Smooth muscle cell (in vitro differentiated cells): ENCODE results near the gene LHFPL3. TPM values are rescaled to one million over a fixed set of nuclear protein-coding genes. Genes with fewer than 3 reads are reported as not detected.

Source experiments
- DNase-seq: peaks from one replicate; lab custom pipeline; 2025; ENCODE audit not compliant: unreplicated experiment; lab: John Stamatoyannopoulos, UW
- H2AFZ ChIP-seq: fragments of 200-600 bp; sonication (generic); 2 replicates; pipeline ENCODE4 v1.6.0; 2016; ENCODE audit warnings: antibody characterized with exemption, low read depth, mild to moderate bottlenecking
- H3F3A ChIP-seq: fragments of 200-600 bp; sonication (generic); 2 replicates; pipeline ENCODE4 v1.6.0; 2017; ENCODE audit warnings: antibody characterized with exemption, low read depth
- H3K27ac ChIP-seq: fragments of 200-600 bp; sonication (generic); 2 replicates; pipeline ENCODE4 v1.5.1; 2016; ENCODE audit warnings: low read depth, mild to moderate bottlenecking
- H3K27me3 ChIP-seq: fragments of 200-600 bp; sonication (generic); 2 replicates; pipeline ENCODE4 v1.6.1; 2016; ENCODE audit warnings: low read depth, mild to moderate bottlenecking
- H3K36me3 ChIP-seq: fragments of 200-600 bp; sonication (generic); 2 replicates; pipeline ENCODE4 v1.5.1; 2016; ENCODE audit warnings: low read depth
- H3K4me1 ChIP-seq: fragments of 200-600 bp; sonication (generic); 2 replicates; pipeline ENCODE4 v1.5.1; 2016; ENCODE audit warnings: low read depth
- H3K4me2 ChIP-seq: fragments of 200-600 bp; sonication (generic); 2 replicates; pipeline ENCODE4 v1.6.0; 2016; ENCODE audit warnings: mild to moderate bottlenecking
- H3K4me3 ChIP-seq: fragments of 200-600 bp; sonication (generic); 2 replicates; pipeline ENCODE4 v1.5.1; 2016; ENCODE audit warnings: mild to moderate bottlenecking
- H3K79me2 ChIP-seq: fragments of 200-600 bp; sonication (generic); 2 replicates; pipeline ENCODE4 v1.6.0; 2016; ENCODE audit warnings: low read depth, mild to moderate bottlenecking
- H3K9ac ChIP-seq: fragments of 200-600 bp; sonication (generic); 2 replicates; pipeline ENCODE4 v1.6.0; 2016; ENCODE audit warnings: low read depth
- H3K9me3 ChIP-seq: fragments of 200-600 bp; sonication (generic); replicated peaks from 2 replicates; pipeline ENCODE4 v1.5.1; 2016; ENCODE audit warnings: low read depth
- H4K20me1 ChIP-seq: fragments of 200-600 bp; sonication (generic); 2 replicates; pipeline ENCODE4 v1.6.0; 2016; ENCODE audit warnings: low read depth
- WGBS: methylation state at CpG from one replicate; pipeline ENCODE4 v1.1.7; 2016; ENCODE audit warnings: low lambda C conversion rate; 5-methylcytosine and 5-hydroxymethylcytosine counted together
- polyA plus RNA-seq: library from polyadenylated mRNA; unstranded; fragments of >200 nt; fragmentation: Nextera tagmentation; extraction: Ambion mirVana; gene quantifications from 2 replicates; pipeline ENCODE4 v1.2.1, GENCODE V29; 2016
- total RNA-seq: library from RNA; depleted of rRNA; stranded (reverse); fragments of >200 nt; gene quantifications from 2 replicates; pipeline ENCODE4 v1.2.3, GENCODE V29; 2014
- TF ChIP-seq, protein P1 (sequence below): fragments of 200-600 bp; sonication (generic); IDR thresholded peaks from 2 replicates; pipeline ENCODE4 v1.5.1; 2017; ENCODE audit warnings: borderline replicate concordance, mild to moderate bottlenecking, antibody characterized with exemption; ENCODE audit not compliant: insufficient read depth, poor library complexity, severe bottlenecking

Gene LHFPL3
- total and polyA plus RNA-seq, 2 experiments from 2014 or later: not detected

DNA sequence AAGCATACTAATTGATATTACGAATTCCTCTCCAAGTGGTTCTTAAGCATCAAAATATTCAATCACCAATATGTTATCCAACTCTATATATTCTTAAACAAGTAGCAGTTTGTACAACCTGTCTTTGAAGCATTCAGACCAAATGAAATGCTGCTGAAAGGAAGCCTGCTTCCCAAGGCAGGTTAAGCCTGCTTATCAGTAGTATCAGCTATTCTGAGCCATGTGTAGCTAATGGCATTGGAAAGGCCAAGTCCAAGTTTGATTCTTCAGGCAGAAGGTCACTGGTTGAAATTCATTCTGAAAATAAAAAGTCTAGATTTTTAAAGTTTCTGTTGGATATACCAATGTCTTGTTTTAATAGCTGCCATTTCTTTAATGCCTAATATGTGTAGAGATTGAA, 328.7 kb downstream of the LHFPL3 start:
- Histone ChIP-seq H2AFZ (no peak overlapping the region), H3K36me3 (no peaks in the 10 kb centered on the region), H3K27me3 (no peaks in the 10 kb centered on the region), H3K4me2 (no peak overlapping the region), H3K9me3 (no peaks in the 10 kb centered on the region), H3K79me2 (no peaks in the 10 kb centered on the region), H3K4me3 (no peak overlapping the region), H3K27ac (no peak overlapping the region), H3F3A (no peaks in the 10 kb centered on the region), H3K4me1 (no peaks in the 10 kb centered on the region), H4K20me1 (no peaks in the 10 kb centered on the region), H3K9ac (no peak overlapping the region)
- WGBS: 89% methylated on average over 1 of the region's 1 CpG
- TF ChIP-seq, protein P1, sequence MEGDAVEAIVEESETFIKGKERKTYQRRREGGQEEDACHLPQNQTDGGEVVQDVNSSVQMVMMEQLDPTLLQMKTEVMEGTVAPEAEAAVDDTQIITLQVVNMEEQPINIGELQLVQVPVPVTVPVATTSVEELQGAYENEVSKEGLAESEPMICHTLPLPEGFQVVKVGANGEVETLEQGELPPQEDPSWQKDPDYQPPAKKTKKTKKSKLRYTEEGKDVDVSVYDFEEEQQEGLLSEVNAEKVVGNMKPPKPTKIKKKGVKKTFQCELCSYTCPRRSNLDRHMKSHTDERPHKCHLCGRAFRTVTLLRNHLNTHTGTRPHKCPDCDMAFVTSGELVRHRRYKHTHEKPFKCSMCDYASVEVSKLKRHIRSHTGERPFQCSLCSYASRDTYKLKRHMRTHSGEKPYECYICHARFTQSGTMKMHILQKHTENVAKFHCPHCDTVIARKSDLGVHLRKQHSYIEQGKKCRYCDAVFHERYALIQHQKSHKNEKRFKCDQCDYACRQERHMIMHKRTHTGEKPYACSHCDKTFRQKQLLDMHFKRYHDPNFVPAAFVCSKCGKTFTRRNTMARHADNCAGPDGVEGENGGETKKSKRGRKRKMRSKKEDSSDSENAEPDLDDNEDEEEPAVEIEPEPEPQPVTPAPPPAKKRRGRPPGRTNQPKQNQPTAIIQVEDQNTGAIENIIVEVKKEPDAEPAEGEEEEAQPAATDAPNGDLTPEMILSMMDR: no peak
- no peak for DNase-seq

DNA sequence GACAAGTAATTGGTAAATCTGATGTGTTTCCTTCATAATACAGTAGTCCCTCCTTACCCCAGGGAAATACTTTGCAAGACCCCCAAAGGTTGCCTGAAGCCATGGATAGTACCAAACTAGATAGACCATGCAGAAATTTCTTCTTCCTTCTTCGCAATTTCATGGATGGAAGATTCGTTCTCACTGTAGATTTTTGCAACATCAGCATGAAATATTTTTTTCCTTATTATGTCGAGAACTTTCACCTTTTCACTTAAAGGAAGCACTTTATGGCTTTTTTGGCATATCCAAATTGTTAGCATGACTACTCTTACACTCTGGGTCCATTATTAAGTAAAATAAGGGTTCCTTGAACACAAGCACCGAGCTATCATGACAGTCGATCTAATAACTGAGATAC, 333.2 kb downstream of the LHFPL3 start:
- Histone ChIP-seq H3K36me3 (no peaks in the 10 kb centered on the region), H3K79me2 (no peaks in the 10 kb centered on the region), H4K20me1 (no peaks in the 10 kb centered on the region), H3K27me3 (no peaks in the 10 kb centered on the region), H3F3A (no peaks in the 10 kb centered on the region), H3K4me1 (no peaks in the 10 kb centered on the region), H3K27ac (no peak overlapping the region), H3K9ac (no peak overlapping the region), H3K4me3 (no peak overlapping the region), H3K9me3 (no peaks in the 10 kb centered on the region), H3K4me2 (no peak overlapping the region), H2AFZ (no peak overlapping the region)
- DNase-seq: no peak
- TF ChIP-seq, protein P1: no peak
- WGBS: 53% methylated on average over 5 of the region's 5 CpGs

DNA sequence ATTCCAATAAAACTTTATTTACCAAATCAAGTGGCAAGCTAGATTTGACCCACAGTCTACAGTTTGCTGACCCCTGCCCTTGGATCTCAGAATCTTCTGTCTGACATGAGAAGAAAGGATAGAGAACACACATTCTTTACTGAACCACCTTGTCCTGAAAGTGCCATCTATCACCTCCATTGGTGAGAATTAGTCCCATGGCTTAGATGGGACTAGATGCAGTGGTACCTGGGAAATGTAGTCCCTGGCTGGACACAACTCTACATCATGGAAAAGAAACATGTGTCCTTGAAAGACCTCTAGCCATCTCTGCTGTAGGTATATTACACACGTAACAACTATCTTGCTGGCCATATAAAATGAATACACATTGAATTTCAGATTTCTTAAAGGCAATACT, 336.2 kb downstream of the LHFPL3 start:
- Histone ChIP-seq H3K36me3 (no peaks in the 10 kb centered on the region), H3K4me3 (no peak overlapping the region), H3K79me2 (no peaks in the 10 kb centered on the region), H3K27ac (no peak overlapping the region), H3K4me2 (no peak overlapping the region), H2AFZ (no peak overlapping the region), H3K4me1 (no peaks in the 10 kb centered on the region), H3K9ac (no peak overlapping the region), H4K20me1 (no peaks in the 10 kb centered on the region), H3K27me3 (no peaks in the 10 kb centered on the region), H3K9me3 (no peaks in the 10 kb centered on the region), H3F3A (no peaks in the 10 kb centered on the region)
- DNase-seq: no peak
- 80% methylated on average over 1 of the region's 1 CpG for WGBS
- TF ChIP-seq, protein P1: no peak

DNA sequence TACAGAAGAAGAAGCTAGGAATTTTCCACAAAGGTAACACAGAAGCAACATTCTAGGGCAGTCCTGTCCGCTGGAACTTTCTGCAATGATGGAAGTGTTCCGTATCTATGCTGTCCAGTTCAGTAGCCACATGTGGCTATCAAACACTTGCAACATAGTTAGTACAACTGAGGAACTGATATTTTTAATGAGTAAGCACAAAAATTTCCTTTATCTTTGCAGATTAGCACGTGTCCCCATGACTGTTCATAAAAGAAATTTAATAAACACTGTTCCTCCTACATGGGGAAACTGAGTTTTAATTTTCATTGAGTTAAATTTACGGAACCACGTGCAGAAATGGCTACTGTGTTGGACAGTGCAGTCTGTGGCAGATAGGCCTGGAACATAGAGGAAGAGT, 349.2 kb downstream of the LHFPL3 start:
- no peaks in the 10 kb centered on the region for H3K36me3 ChIP-seq
- no peak overlapping the region for H3K4me2 ChIP-seq
- no peaks in the 10 kb centered on the region for H3K9me3 ChIP-seq
- no peaks in the 10 kb centered on the region for H4K20me1 ChIP-seq
- no peak overlapping the region for H3K4me3 ChIP-seq
- H3K4me1 ChIP-seq: no peaks in the 10 kb centered on the region
- TF ChIP-seq, protein P1: no peak
- H3K9ac ChIP-seq: no peak overlapping the region
- H3K79me2 ChIP-seq: no peaks in the 10 kb centered on the region
- no peak overlapping the region for H3K27ac ChIP-seq
- 63% methylated on average over 5 of the region's 5 CpGs for WGBS
- DNase-seq: no peak
- no peaks in the 10 kb centered on the region for H3K27me3 ChIP-seq
- no peaks in the 10 kb centered on the region for H3F3A ChIP-seq
- no peak overlapping the region for H2AFZ ChIP-seq
